Uterus (tissue), 2 donors: ENCODE data around the gene VPS41.

ENCODE experiments used
- POLR2A ChIP-seq, 2 donors: fragments of 450-650 bp; IDR thresholded peaks; one replicate each; pipeline ENCODE4 v1.6.1; 2016; ENCODE audit warnings: antibody characterized with exemption in 2 of 2, mild to moderate bottlenecking in 1 of 2, moderate library complexity in 1 of 2
- TF ChIP-seq, protein P1 (sequence below), 4 experiments: fragments of 200-600 bp in 2 of 4; fragments of 450-650 bp in 2 of 4; sonication (generic) in 2 of 4; IDR thresholded peaks; one replicate each; pipeline ENCODE4 v1.5.1; 2016 to 2019; ENCODE audit warnings: antibody characterized with exemption in 4 of 4, mild to moderate bottlenecking in 2 of 4, moderate library complexity in 1 of 4

DNA sequence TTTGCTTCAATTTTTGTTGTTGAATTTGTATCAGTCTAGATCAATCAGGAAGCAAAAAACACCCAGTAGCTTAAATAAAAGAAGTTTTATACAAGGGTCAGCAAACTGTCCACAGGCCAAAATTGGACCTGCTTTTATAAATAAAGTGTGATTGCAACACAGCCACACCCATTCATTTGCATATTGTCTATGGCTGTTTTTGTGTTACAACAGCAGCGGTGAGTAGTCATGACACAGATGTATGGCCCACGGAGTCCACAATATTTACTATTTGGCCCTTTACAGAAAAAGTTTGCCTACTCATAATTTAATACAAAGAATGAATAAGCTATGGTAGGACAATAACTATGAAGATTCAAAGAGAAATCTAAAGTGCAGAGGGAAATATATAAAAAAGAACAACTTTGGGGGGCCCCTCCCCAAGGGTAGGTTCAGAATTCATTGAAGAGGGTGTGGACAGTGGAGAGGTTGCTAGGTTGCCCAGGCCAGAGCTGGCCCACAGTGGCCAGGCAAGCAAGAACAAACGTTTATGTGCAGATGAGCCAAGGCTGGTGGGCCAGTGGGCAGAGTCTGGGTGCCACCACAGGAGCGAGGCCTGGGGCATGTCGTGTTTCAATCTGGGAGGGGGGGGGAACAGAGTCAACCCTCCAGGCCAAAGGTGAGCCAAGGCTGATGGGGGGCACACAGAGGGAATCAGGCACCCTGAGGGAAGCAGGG, 230.9 kb downstream of the VPS41 start:
- TF ChIP-seq, protein P1, sequence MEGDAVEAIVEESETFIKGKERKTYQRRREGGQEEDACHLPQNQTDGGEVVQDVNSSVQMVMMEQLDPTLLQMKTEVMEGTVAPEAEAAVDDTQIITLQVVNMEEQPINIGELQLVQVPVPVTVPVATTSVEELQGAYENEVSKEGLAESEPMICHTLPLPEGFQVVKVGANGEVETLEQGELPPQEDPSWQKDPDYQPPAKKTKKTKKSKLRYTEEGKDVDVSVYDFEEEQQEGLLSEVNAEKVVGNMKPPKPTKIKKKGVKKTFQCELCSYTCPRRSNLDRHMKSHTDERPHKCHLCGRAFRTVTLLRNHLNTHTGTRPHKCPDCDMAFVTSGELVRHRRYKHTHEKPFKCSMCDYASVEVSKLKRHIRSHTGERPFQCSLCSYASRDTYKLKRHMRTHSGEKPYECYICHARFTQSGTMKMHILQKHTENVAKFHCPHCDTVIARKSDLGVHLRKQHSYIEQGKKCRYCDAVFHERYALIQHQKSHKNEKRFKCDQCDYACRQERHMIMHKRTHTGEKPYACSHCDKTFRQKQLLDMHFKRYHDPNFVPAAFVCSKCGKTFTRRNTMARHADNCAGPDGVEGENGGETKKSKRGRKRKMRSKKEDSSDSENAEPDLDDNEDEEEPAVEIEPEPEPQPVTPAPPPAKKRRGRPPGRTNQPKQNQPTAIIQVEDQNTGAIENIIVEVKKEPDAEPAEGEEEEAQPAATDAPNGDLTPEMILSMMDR (IDR thresholded peaks at IDR 0.05), result no peak
- no peak for TF ChIP-seq POLR2A (IDR thresholded peaks at IDR 0.05)
